Fibroblast of the aortic adventitia (primary cell): ENCODE measurements around the gene ALG10. TPM values are rescaled to one million over a fixed set of nuclear protein-coding genes. Genes with fewer than 3 reads are reported as not detected.
"Not testable (repeated sequence)": the region's sequence is repeated elsewhere in the genome, so short reads cannot be mapped to it uniquely, and the experiment has no call there.

ENCODE experiments used
- DNase-seq: peaks from one replicate; pipeline ENCODE4 v3.0.0-alpha.2; 2010; ENCODE audit warnings: low read depth
- H3K4me3 ChIP-seq: 2 replicates; pipeline ENCODE4 v1.5.1; 2011; ENCODE audit warnings: low read depth, mild to moderate bottlenecking, control low read depth, low read length, moderate library complexity
- CTCF ChIP-seq: IDR thresholded peaks from 2 replicates; pipeline ENCODE4 v1.5.1; 2011; ENCODE audit warnings: mild to moderate bottlenecking, low read length, control low read depth, inconsistent platforms; ENCODE audit not compliant: insufficient read depth
- total RNA-seq: library from RNA; depleted of rRNA; stranded (reverse); fragments of >200 nt; gene quantifications from 2 replicates; pipeline ENCODE4 v1.2.3, GENCODE V29; 2012; ENCODE audit warnings: low replicate concordance

The ALG10 gene
- total RNA-seq = 2.0 and 16.8 TPM in 2 replicates

GRCh38 chr12:34022079-34022830 lies at the start of gene ALG10:
TSS of gene ALG10 (plus strand) at chr12:34022496. CDS start at chr12:34022600, 104 bp downstream.
- peak within 1 kb of the TSS; percentile 85 for H3K4me3 ChIP-seq
- peak; percentile 98 for DNase-seq
- TF ChIP-seq CTCF = peak; percentile 65

- not testable (repeated sequence) for DNase-seq, H3K4me3 ChIP-seq
These were observed 49.4 kb upstream of the ALG10 start for GRCh38 chr12:33972884-33973283.

GRCh38 chr12:33977887-33978286 lies 44.4 kb upstream of the ALG10 start:
- DNase-seq = no peak
- no peak overlapping the region for H3K4me3 ChIP-seq
- no peak for TF ChIP-seq CTCF

GRCh38 chr12:33988197-33988805 lies 34.0 kb upstream of the ALG10 start:
- no peak for TF ChIP-seq CTCF
- no peak overlapping the region for H3K4me3 ChIP-seq
- DNase-seq = no peak

GRCh38 chr12:33988913-33989312 lies 33.4 kb upstream of the ALG10 start:
- no peak for DNase-seq
- no peak for TF ChIP-seq CTCF
- H3K4me3 ChIP-seq = no peak overlapping the region

GRCh38 chr12:33994857-33995808 lies 27.2 kb upstream of the ALG10 start:
- TF ChIP-seq CTCF = no peak
- no peak overlapping the region for H3K4me3 ChIP-seq
- peak; percentile 1 for DNase-seq

- H3K4me3 ChIP-seq, DNase-seq: not testable (repeated sequence)
These were observed 13.5 kb upstream of the ALG10 start for GRCh38 chr12:34008835-34009234.
